ENCODE data around the gene SEZ6.

GRCh38 chr17:28906276-28906675 is 99.6 kb downstream of the SEZ6 start:
- TF ChIP-seq EZH2 (optimal IDR thresholded peaks at IDR 0.05; ENCODE audit: low read depth, low read length) (no peak), CTCF (IDR thresholded peaks at IDR 0.05; ENCODE audit: low read length) (no peak)

All from MM.1S (cell line).